SK-N-SH treated with all-trans-retinoic acid at 6 μM for 48 hours (cell line): Measurements from ENCODE around the gene EWSR1.

Experiments used
- CREB5 ChIP-seq: fragments of 250-450 bp; sonication (Bioruptor Pico); IDR thresholded peaks from 2 replicates; pipeline ENCODE4 v1.5.1; 2020; ENCODE audit warnings: low read depth, mild to moderate bottlenecking, moderate library complexity
- CSDC2 ChIP-seq: fragments of 250-450 bp; sonication (Bioruptor Pico); IDR thresholded peaks from 2 replicates; pipeline ENCODE4 v1.5.0; 2020; ENCODE audit warnings: mild to moderate bottlenecking, moderate library complexity
- GLIS3 ChIP-seq: fragments of 250-450 bp; sonication (Bioruptor Pico); IDR thresholded peaks from 2 replicates; pipeline ENCODE4 v1.5.0; 2020; ENCODE audit warnings: mild to moderate bottlenecking, moderate library complexity
- PATZ1 ChIP-seq: fragments of 250-450 bp; sonication (Bioruptor Pico); IDR thresholded peaks from 2 replicates; pipeline ENCODE4 v1.8.0; 2020; ENCODE audit warnings: mild to moderate bottlenecking, moderate library complexity, borderline replicate concordance
- POU6F1 ChIP-seq: fragments of 250-450 bp; sonication (Bioruptor Pico); IDR thresholded peaks from 2 replicates; pipeline ENCODE4 v1.8.0; 2021; ENCODE audit warnings: low read depth, mild to moderate bottlenecking, moderate library complexity, borderline replicate concordance
- PPARA ChIP-seq: fragments of 250-450 bp; sonication (Bioruptor Pico); IDR thresholded peaks from 2 replicates; pipeline ENCODE4 v1.5.0; 2020; ENCODE audit warnings: mild to moderate bottlenecking, borderline replicate concordance
- RARB ChIP-seq: fragments of 250-450 bp; sonication (Bioruptor Pico); IDR thresholded peaks from 2 replicates; pipeline ENCODE4 v1.8.0; 2021; ENCODE audit warnings: mild to moderate bottlenecking, moderate library complexity
- TOX ChIP-seq: fragments of 250-450 bp; sonication (Bioruptor Pico); IDR thresholded peaks from 2 replicates; pipeline ENCODE4 v1.8.0; 2021; ENCODE audit warnings: mild to moderate bottlenecking, moderate library complexity, borderline replicate concordance
- ZFP3 ChIP-seq: fragments of 250-450 bp; sonication (Bioruptor Pico); IDR thresholded peaks from 2 replicates; pipeline ENCODE4 v1.5.0; 2020; ENCODE audit warnings: mild to moderate bottlenecking, moderate library complexity
- ZNF8 ChIP-seq: fragments of 450-650 bp; formaldehyde crosslinking; IDR thresholded peaks from 2 replicates; pipeline ENCODE4 v1.5.0; 2020; ENCODE audit warnings: mild to moderate bottlenecking, moderate library complexity

GRCh38 chr22:29348956-29349355 is 80.9 kb downstream of the EWSR1 start:
- TF ChIP-seq PPARA (no peak), PATZ1 (CRISPR knock-in tag) (no peak), GLIS3 (CRISPR knock-in tag) (no peak), RARB (CRISPR knock-in tag) (no peak), TOX (CRISPR knock-in tag) (no peak), CREB5 (CRISPR knock-in tag) (no peak), ZFP3 (CRISPR knock-in tag) (no peak), CSDC2 (no peak), ZNF8 (no peak), POU6F1 (CRISPR knock-in tag) (no peak)
